K562 treated with DMSO at 1 percent for 12 hours (cell line): ENCODE results near the gene HOXC9. TPM values are rescaled to one million over a fixed set of nuclear protein-coding genes. Genes with fewer than 3 reads are reported as not detected.

Experiments
- total RNA-seq: library from RNA; unstranded; fragments of 300-600 nt; gene quantifications from 2 replicates; pipeline ENCODE4 v1.2.3, GENCODE V29; 2022; ENCODE audit not compliant: insufficient read depth

The HOXC9 gene
- total RNA-seq: 16.3 and 22.1 TPM in 2 replicates

DNA sequence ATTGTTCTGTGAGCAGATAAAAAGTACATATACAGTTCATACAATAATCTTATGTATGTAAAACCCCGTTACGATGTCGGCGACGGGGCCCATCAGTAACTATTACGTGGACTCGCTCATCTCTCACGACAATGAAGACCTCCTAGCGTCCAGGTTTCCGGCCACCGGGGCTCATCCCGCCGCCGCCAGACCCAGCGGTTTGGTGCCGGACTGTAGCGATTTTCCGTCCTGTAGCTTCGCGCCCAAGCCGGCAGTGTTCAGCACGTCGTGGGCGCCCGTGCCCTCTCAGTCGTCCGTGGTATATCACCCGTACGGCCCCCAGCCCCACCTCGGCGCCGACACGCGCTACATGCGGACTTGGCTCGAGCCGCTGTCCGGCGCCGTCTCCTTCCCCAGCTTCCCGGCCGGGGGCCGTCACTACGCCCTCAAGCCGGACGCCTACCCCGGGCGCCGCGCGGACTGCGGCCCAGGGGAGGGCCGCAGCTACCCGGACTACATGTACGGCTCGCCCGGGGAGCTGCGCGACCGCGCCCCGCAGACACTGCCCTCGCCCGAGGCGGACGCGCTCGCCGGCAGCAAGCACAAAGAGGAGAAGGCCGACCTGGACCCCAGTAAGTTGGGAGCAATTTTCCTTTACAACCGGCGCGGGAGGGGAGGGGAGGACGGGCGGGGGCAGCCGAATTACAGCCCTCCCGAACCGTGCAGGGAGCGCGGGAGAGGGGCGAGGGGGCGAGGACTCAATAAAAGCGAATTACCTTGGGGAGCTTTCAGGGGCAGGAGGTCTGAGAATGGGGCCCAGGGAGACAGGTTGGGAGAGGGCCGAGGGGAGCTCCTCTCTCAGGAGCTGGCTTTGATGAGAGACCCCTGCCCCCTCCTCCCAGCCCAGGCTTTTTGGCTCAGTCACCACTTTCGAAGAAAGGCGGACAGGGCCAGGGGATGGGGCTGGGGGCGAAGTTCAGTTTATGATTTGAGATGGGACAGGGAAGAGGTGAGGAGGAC is at the start of gene HOXC9:
Gene HOXC9, plus strand, starts transcription at position 46 of the 999 bp plus-strand sequence. Its CDS starts 28 bp downstream, at position 74.

DNA sequence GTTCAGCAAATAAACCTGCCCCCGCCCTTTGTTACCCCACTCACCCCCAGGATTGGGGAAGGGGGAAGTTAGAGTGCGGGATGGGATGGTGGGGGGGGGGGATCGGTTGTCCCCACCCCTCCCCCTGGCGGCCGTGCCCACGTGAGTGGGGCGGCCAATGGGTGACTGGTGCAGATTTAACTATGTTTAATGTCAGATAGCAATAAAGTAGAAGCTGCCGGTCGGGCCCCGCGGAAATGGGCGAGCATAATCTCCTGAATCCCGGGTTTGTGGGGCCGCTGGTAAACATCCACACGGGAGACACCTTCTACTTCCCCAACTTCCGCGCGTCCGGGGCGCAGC is 45.3 kb upstream of the HOXC9 start, which contains the start of gene HOXC12:
Gene HOXC12, plus strand, starts transcription at position 210 of the 342 bp plus-strand sequence. Its CDS starts 27 bp downstream, at position 237.

DNA sequence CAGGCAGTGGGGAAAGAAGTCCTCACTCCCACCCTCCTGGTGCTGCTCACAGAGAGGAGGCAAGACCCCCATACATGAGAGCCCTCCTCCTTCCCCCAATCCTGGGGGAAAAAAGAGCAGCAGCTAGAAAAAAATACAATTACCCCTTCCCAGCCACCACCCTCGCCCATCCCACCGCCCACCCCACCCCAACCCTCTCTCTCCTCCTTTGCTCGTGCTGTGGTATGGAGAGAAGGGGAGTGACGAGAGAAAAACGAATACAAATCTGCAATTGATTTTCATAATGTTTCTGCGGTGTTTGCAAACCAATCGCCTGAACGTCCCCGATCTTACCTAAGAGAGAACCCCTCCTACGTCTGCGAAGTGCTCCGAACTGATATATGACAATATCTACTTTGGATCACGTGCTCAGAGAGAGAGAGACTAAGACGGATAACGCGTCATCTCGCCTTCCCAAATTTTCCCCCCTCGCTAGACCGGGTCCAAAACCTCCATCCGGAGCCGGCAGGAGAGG is 27.2 kb upstream of the HOXC9 start, which contains the start of gene HOXC11:
Gene HOXC11, plus strand, starts transcription at position 405 of the 514 bp plus-strand sequence. CDS start 116 bp downstream, outside the sequence.

DNA sequence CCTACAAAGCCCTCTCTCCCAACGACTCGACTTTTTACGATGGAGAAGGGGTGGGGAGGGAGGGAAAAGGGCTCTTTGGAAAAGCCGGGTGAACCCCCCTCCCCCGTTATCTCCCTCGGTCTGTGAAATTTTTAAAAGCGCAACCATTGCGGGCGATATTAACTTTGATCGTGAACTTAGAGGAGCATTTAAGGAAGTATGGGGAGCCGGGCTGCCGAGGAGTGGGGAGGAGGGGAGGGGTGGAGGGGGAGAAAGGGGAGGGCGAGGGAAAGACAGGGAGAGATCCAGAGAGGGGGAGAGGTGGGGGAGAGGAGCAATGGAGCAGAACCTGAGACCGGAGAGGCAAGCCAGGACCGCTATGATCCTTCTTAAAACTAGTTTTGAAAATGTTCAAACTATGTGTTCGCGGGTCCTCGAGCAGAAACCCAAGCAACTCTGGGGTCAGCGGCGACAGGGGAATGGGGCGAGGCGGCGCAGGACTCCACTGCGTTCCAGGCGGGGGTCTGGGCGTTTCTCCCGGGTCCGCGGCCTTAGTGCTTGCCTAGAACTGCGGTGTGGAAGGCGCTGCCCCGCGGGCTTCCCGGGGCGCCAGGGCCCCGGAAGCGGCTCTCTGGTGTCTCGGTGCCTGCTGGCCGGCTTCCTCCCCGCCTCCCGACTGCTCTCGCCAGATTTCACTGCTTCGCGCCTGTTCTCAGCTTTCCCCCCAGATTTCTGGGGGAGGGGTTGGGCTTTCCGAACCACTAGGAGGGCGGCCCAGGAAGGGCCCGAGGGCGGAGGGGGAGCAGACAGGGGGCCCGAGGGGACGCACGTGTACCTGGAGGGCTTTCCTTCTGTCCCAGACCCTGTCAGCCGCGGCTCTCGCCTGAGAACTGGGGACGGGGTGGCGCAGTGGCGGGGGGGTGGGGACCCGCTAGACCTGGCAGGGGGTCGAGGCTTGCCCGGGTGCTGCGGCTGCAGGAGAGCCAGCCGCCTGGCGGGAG is 25.6 kb upstream of the HOXC9 start, which contains the start of gene HOTAIR:
Gene HOTAIR, minus strand, starts transcription at position 871 of the 980 bp plus-strand sequence.

DNA sequence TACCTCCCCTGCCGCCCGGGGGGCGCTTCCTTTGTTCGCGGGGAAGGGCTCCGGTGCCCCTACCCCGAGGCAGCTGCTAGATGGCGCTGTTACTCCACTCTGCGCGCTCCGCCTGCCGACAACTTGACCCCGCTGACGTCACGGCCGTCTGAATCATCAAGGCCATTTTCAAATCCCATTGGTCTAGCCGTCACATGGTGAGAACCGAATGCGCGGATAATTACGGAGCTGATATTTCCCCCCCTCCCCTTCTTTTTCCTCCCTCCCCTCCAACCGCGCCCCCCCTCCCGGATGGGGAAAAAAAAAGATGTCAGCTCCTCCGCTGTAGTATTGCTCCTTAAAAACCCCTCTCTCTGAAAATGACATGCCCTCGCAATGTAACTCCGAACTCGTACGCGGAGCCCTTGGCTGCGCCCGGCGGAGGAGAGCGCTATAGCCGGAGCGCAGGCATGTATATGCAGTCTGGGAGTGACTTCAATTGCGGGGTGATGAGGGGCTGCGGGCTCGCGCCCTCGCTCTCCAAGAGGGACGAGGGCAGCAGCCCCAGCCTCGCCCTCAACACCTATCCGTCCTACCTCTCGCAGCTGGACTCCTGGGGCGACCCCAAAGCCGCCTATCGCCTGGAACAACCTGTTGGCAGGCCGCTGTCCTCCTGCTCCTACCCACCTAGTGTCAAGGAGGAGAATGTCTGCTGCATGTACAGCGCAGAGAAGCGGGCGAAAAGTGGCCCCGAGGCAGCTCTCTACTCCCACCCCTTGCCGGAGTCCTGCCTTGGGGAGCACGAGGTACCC is 14.9 kb upstream of the HOXC9 start, which contains the start of gene HOXC10:
Gene HOXC10, plus strand, starts transcription at position 246 of the 791 bp plus-strand sequence. Its CDS starts 114 bp downstream, at position 360.

DNA sequence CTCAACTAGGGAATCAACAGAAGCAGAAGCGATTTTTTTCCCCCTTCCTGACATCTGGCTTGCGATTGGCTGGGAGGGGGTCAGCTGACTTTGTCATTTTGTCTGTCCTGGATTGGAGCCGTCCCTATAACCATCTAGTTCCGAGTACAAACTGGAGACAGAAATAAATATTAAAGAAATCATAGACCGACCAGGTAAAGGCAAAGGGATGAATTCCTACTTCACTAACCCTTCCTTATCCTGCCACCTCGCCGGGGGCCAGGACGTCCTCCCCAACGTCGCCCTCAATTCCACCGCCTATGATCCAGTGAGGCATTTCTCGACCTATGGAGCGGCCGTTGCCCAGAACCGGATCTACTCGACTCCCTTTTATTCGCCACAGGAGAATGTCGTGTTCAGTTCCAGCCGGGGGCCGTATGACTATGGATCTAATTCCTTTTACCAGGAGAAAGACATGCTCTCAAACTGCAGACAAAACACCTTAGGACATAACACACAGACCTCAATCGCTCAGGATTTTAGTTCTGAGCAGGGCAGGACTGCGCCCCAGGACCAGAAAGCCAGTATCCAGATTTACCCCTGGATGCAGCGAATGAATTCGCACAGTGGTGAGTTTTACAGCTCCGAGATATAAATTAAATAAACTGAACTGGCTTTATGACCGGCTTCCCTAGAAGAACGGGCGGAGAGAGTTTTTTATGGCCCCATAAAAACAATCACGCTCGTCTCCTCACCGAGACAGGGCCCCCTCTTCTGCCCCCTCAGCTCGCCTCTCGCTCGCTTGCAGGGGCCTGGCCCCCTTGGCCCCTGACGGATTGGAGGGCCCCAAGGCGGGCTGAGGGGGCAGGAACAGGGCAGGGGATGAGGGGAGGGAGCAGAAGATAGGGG is 28.6 kb downstream of the HOXC9 start, which contains the start of gene HOXC6:
Gene HOXC6, plus strand, starts transcription at position 127 of the 888 bp plus-strand sequence. Its CDS starts 82 bp downstream, at position 209.

DNA sequence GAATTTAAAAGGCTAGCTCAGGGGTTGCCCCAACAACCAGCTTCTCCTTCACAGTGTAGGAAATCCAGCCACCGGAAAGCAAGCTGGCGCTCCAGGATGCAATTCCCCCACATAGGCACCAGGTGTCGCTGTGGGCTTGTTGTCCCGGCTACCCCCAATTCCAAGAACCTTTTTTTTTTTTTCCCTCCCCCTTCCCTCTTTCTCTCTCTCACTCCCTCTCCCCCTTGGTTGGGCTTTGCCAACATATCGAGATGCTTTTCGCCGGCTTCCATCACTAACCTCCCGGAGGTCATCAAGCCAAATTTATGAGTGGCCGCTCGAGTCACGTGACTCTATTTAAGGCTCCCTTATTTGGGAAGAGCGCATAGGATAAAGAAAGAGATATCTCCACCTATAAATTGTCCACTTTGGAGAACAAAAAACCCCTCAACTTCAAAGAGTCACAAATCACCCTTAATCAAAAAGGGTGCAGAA is 32.7 kb downstream of the HOXC9 start, which contains the start of gene HOXC5:
Gene HOXC5, plus strand, starts transcription at position 424 of the 474 bp plus-strand sequence. CDS start 73 bp downstream, outside the sequence.

Other genes with a start within 250 kb of the HOXC9 start
- gene CISTR, start 248.2 kb upstream of the HOXC9 start, total RNA-seq: not detected in 2 replicates
- 0.78 and 2.1 TPM in 2 replicates for gene HOXC13, start 61.3 kb upstream of the HOXC9 start, total RNA-seq
- gene HOXC12, start 45.3 kb upstream of the HOXC9 start, total RNA-seq: 0.64 and 0.77 TPM in 2 replicates
- not detected in 2 replicates for gene HOXC11, start 27.0 kb upstream of the HOXC9 start, total RNA-seq
- gene HOTAIR, start 25.2 kb upstream of the HOXC9 start, total RNA-seq: not detected in 2 replicates
- gene HOXC10, start 15.0 kb upstream of the HOXC9 start, total RNA-seq: not detected in 2 replicates
- 0.35 and 0.45 TPM in 2 replicates for gene HOXC8, start 8.8 kb downstream of the HOXC9 start, total RNA-seq
- 5.0 and 5.1 TPM in 2 replicates for gene HOXC6, start 28.3 kb downstream of the HOXC9 start, total RNA-seq
- gene HOXC5, start 32.9 kb downstream of the HOXC9 start, total RNA-seq: not detected in 2 replicates
- gene HOXC4, start 53.7 kb downstream of the HOXC9 start, total RNA-seq: 1.1 TPM in 1 of 2 replicates, not detected in the other
- gene SMUG1, start 188.8 kb downstream of the HOXC9 start, total RNA-seq: 33.0 and 42.8 TPM in 2 replicates